GM19324 (cell line): ENCODE measurements around the gene MCAM.

Experiments
- ATAC-seq: cut with Tn5 transposase; IDR thresholded peaks from one replicate; pipeline ENCODE4 v1.9.1; 2021; ENCODE audit warnings: mild to moderate bottlenecking, moderate library complexity; ENCODE audit not compliant: unreplicated experiment, low FRiP score

The MCAM gene

DNA sequence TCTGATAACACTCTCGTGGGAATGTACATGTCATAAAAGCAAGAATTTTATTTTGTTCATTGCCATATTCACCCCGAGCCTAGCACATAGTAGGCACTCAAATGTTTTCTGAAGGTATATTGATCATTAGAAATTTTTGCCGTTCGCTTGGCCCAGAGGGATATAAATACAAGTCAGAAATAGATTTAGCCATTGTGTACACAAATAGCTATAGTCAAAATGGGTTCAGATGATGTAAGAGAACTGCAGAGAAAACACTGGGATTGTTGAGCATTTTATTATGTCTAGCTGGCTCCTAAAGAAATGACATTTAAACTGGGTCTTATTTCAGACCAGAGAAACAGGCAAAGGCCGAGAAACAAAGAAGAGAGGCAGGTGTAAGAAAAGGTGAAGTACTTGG, 49.3 kb downstream of the MCAM start:
- ATAC-seq: no peak

- ATAC-seq: no peak
Measured at GRCh38 chr11:119266517-119267255, 50.2 kb downstream of the MCAM start.

DNA sequence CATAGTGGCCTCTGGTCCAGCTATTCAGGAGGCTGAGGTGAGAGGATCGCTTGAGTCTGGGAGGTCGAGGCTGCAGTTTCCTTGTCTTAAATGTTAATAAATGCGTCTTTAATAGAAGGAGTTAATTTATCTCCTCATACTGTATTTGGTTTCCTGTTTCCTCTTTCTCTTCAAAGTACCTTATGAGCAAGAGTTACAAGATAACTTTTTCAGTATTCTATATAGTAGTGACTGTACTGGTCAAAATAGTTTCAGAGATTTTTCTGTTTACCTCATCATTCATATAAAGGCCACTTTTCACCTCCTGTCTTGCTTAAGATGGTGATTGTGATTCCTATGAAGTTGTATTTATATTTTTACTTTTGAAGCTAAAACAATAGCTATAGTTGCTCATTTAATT, 50.9 kb downstream of the MCAM start:
- no peak for ATAC-seq

DNA sequence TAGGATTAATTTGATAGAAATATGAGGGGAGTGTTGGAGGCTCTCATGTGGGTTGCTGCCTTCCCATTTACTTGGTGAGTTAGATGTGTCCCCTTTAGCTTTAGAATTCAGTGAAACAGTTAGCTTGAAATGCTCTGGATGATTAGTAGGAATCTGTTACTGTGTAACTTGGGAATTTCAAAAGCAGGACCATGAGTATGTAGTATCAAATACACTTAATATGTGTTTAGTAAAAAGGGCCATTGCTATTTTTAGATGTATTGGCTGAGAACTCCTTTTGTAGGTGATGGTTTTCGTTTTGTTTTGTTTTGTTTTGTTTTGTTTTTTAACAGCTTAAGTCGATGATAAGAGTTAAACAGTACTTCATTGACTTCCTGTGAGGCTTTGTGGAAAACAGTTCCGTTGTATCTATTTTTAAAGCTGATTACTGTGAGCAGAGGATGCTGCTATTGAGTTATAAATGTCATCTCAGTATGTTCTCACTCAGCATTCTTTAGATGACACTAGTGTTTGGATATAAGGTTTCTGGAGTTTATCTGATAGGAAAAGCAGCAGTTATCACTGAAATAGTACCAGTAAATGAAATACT, 53.5 kb downstream of the MCAM start:
- no peak for ATAC-seq

GRCh38 chr11:119262668-119263351, 54.1 kb downstream of the MCAM start:
- ATAC-seq: no peak

GRCh38 chr11:119258983-119259382, 57.9 kb downstream of the MCAM start:
- no peak for ATAC-seq
